HG02571 (cell line): ENCODE data around the gene TRMT6.

Source experiments
- ATAC-seq: cut with Tn5 transposase; IDR thresholded peaks from one replicate; pipeline ENCODE4 v1.9.1; 2021; ENCODE audit warnings: mild to moderate bottlenecking, moderate library complexity; ENCODE audit not compliant: unreplicated experiment

Gene TRMT6

DNA sequence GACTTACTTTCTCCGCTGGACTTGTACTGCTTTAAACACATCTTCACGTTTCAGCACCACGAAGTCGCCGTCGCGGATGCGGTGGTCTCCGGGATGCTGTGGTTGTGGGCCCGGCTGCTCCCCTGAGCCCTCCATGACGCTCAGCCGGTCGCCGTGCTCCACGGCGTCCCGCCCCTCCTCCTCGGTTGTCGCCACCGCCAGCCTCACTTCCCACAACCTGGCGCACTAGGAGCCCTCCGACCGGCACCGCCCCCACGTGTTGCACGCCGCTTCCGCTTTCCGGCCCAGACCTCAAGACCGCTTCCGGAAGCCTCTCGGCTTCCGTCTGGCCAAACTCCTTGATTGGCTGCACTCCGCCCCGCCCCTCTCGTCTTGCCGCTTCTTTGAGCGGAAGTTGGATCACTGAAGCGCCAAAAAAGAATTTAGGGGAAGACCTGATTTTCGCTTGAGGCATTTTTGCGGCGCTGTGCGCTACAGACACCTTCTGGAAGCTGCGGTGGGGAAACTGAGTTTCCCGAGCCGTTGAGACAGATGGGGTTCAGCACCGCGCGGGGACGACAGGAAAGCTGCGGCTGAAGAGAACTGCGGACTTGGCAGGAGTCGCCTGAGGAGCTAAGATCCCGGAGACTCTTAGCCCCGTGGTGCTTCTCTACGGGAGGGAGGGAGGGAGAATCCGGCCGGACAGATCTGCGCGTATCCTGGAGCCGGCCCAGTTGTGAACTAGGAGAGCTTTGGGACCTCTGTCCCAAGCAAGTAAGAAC is at the start of gene TRMT6, which contains the start of gene MCM8:
TSS of gene TRMT6 (minus strand) at position 263 of the 761 bp plus-strand sequence. CDS start at position 135, 128 bp downstream.
TSS of gene MCM8 (plus strand) at position 382 of the 761 bp plus-strand sequence. CDS start 1,364 bp downstream, outside the sequence.
- peak; percentile 98 for ATAC-seq

- no peak for ATAC-seq
These were observed 49.5 kb upstream of the TRMT6 start for GRCh38 chr20:5999783-6000182.

DNA sequence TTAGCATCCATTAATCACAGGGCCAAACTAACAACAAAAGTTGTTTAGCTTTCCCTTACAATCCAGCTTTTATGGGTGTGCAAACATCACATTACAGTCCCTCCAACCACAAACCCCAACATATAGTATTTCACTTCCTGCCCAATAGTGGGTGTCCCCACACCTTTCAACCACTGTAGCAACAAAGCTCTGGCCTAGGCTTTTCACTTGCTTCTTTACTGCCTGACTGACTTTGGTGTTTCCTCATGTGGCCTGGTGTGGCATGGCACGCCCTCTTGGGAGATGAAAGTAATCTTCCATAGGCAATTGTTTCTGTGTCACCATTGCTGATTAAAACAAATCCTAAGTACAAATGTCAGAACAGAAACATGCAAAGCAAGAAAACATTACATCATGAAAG is 46.4 kb upstream of the TRMT6 start:
- ATAC-seq, result peak; percentile 90

GRCh38 chr20:5991623-5992441 is 41.5 kb upstream of the TRMT6 start:
- no peak for ATAC-seq

- no peak for ATAC-seq
These were observed 40.6 kb upstream of the TRMT6 start for GRCh38 chr20:5990946-5991345.

GRCh38 chr20:5989539-5989938 is 39.2 kb upstream of the TRMT6 start:
- ATAC-seq, result no peak

DNA sequence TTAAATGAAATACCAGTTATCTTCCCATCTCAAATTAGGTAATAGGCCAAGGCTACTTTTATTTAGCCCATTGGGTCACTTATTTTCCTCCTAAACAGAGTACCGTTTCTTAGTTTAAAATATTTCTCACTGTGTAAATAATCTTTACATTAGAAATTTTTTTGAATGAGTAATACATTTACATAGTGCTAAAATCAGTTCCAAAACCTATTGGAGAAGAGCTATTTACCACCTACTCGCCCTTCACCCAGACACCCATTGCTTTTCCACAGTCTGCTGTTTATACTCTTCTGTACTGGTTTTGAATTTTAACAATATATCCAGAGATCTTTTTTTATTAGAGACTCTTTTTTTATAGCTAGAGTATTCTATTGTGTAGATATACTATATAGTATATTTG is 37.0 kb upstream of the TRMT6 start:
- ATAC-seq, result no peak

GRCh38 chr20:5980720-5981538 is 30.6 kb upstream of the TRMT6 start:
- no peak for ATAC-seq

DNA sequence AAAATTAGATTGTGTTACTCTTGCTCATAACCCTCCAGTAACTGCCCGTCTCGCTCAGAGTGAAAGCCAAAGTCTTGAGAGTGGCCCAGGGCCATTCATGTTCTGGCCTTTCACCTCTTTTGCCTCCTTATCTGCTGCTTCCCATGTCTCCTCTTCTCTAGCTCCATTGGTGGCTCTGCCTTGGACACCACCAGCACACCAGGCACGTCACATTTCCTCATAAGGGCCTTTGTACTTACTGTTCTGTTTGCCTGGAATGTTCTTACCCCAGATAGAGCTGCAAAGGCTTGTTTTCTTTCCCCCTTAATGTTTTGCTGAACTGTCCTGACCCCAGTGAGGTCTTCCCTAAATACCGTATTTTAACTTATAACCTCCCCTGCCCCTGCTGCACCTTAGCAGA is 29.5 kb upstream of the TRMT6 start:
- ATAC-seq, result no peak

GRCh38 chr20:5977975-5978374 is 27.6 kb upstream of the TRMT6 start:
- no peak for ATAC-seq

DNA sequence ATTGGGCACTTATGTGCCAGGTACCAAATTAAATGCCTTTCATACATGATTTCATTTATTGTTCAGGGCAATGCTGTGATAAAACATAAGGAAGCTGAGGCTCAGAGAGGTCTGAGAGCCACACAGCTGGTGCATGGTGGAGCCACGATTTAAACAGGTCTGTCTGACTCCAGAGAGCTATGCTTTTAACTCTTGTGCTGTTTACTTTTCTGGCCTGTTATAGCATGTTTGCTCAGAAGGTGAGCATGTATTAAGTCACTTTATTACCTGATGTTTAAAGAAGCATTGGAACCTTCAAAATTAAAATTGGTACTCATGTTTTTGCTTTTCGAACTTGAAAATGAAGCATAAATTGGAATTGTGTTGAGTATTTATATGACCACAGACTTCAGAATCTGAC is 26.9 kb upstream of the TRMT6 start:
- ATAC-seq, result no peak

DNA sequence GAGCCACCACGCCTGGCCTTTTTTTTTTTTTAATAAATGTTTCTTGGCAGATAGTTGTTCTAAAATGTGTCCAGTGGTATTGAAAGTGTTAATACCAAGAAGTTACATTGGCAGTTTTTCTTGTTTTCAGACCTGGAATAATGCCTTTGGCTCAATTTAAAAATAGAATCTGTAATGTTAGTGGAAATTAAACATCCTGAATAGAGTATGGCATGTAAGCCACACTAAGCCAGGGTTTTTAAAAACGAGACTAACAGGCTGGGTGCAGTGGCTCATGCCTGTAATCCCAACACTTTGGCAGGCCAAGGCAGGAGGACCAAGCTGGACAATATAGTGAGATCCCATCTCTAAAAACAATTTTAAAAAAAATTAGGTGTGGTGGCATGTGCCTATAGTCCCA is 25.4 kb upstream of the TRMT6 start:
- no peak for ATAC-seq

DNA sequence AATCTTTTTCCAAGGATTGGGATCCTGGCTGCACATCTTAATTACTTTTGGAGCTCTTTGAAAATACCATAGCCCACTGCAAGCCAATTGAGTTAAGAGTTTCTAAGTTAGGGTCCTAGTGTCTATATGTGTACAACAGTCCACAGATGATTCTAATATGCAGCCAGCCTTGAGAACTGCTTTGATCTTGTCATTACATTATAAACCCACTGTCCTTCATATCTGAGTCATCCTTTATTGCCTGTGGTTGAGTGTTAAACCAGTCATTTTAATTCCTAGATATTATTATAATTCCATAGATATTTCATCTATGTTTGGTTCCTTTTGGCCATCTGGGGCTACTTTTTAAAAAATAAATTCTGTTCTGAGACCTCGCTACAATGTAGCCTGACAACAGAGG is 24.2 kb upstream of the TRMT6 start:
- ATAC-seq, result no peak

- ATAC-seq, result no peak
These were observed 23.6 kb upstream of the TRMT6 start for GRCh38 chr20:5973971-5974370.

DNA sequence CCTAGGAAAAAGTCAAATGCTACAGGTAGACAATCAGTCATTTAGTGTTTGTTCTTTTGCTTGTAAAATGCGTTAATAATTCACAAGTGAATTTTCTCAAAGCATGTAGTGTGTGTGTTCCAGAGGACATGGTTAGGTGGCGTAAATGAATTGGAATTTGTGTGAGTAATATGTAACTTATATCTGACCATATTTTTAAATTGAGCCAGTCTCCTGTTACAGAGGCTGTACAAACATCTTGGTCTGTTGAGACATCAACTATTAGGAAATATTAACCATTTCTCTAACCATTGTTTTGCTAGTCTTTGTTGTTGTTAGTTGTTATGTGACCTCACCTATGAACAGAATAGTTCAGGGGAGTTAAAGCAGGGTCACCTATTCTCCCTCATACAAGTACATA is 22.8 kb upstream of the TRMT6 start:
- ATAC-seq, result no peak

- ATAC-seq, result no peak
These were observed 20.9 kb upstream of the TRMT6 start for GRCh38 chr20:5971203-5971602.

GRCh38 chr20:5970381-5970780 is 20.0 kb upstream of the TRMT6 start:
- no peak for ATAC-seq

DNA sequence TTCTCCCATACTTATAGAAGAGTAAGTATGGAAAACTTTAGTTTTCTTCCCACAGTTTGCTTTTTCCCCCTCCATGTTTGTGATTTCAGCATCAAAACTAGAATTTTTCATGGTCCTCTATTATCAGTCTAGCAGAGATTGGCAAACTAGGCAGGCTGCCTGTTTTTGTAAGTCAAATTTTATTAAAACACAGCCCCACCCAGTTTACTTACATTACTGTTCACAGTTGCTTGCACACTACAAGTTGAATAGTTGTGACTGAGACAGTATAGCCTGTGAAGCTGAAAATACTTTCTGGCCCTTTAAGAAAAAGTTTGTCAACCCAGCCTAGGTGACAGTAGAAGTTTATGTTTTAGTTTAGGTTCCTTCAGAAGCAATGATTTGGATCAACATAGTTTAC is 19.6 kb upstream of the TRMT6 start:
- no peak for ATAC-seq

- ATAC-seq, result no peak
These were observed 19.1 kb upstream of the TRMT6 start for GRCh38 chr20:5969348-5969935.

DNA sequence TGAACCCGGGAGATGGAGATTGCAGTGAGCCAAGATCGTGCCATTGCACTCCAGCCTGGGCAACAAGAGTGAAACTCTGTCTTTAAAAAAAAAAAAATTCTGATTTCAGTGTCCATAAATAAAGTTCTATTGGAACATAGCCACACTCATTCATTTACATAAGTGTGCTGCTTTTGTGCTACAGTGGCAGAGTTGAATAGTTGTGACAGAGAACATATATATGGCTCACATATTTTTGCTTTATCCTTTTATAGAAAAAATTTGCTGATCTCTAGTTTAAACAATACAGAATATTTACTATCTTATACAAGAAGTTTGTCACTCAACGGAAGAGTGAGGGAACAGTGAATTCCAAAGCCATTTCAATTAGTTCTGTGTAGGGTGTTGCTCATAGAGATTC is 18.1 kb upstream of the TRMT6 start:
- no peak for ATAC-seq

- no peak for ATAC-seq
These were observed 17.1 kb upstream of the TRMT6 start for GRCh38 chr20:5967469-5967868.
